Activated CD8-positive, alpha-beta T cell treated with anti-CD3 and anti-CD28 coated beads for 36 hours (primary cell): Measurements from ENCODE around the gene HOXA2. TPM values are rescaled to one million over a fixed set of nuclear protein-coding genes. Genes with fewer than 3 reads are reported as not detected.

ENCODE experiments used
- ATAC-seq: fragments of 200-7000 bp; cut with Tn5 transposase; one replicate; pipeline ENCODE4 v1.10.0; 2021; ENCODE audit warnings: mild to moderate bottlenecking, moderate library complexity
- CTCF ChIA-PET: fragments of 350-600 bp; sonication (Branson Sonifier 250); formaldehyde crosslinking; loops from one replicate; lab custom pipeline; 2021; ENCODE audit warnings: antibody characterized with exemption; lab: Charles Lee
- POLR2A ChIA-PET: fragments of 350-600 bp; sonication (Branson Sonifier 250); formaldehyde crosslinking; loops from one replicate; lab custom pipeline; 2021; ENCODE audit warnings: antibody characterized with exemption; lab: Charles Lee
- DNase-seq: peaks from one replicate; pipeline ENCODE4 v3.0.0-alpha.2; 2020
- H3K27ac Mint-ChIP-seq: one replicate; pipeline ENCODE4 v1.8.0; 2021; ENCODE audit warnings: mild to moderate bottlenecking, mixed read lengths
- H3K27me3 Mint-ChIP-seq: one replicate; pipeline ENCODE4 v1.8.0; 2021; ENCODE audit warnings: mixed read lengths
- H3K36me3 Mint-ChIP-seq: one replicate; pipeline ENCODE4 v1.8.0; 2021; ENCODE audit warnings: low read depth, mixed read lengths
- H3K4me1 Mint-ChIP-seq: one replicate; pipeline ENCODE4 v1.8.0; 2021; ENCODE audit warnings: low read depth, mixed read lengths
- H3K4me3 Mint-ChIP-seq: one replicate; pipeline ENCODE4 v1.8.0; 2021; ENCODE audit warnings: mild to moderate bottlenecking, moderate library complexity, mixed read lengths
- H3K9me3 Mint-ChIP-seq: one replicate; pipeline ENCODE4 v1.8.0; 2021; ENCODE audit warnings: mixed read lengths
- CTCF ChIP-seq: fragments of 200-600 bp; IDR thresholded peaks from one replicate; pipeline ENCODE4 v1.8.0; 2022; ENCODE audit warnings: antibody characterized with exemption, mild to moderate bottlenecking
- intact Hi-C: fragments of 100-400 bp; cut with micrococcal nuclease; formaldehyde crosslinking; loops from one replicate; pipeline ENCODE4 v1.10.0; 2022
- total RNA-seq, 2 experiments: library from RNA; stranded (reverse); gene quantifications; one replicate each; pipeline ENCODE4 v1.2.3, GENCODE V29; 2021

The HOXA2 gene
- total RNA-seq, 2 experiments from 2014 or later = not detected

DNA sequence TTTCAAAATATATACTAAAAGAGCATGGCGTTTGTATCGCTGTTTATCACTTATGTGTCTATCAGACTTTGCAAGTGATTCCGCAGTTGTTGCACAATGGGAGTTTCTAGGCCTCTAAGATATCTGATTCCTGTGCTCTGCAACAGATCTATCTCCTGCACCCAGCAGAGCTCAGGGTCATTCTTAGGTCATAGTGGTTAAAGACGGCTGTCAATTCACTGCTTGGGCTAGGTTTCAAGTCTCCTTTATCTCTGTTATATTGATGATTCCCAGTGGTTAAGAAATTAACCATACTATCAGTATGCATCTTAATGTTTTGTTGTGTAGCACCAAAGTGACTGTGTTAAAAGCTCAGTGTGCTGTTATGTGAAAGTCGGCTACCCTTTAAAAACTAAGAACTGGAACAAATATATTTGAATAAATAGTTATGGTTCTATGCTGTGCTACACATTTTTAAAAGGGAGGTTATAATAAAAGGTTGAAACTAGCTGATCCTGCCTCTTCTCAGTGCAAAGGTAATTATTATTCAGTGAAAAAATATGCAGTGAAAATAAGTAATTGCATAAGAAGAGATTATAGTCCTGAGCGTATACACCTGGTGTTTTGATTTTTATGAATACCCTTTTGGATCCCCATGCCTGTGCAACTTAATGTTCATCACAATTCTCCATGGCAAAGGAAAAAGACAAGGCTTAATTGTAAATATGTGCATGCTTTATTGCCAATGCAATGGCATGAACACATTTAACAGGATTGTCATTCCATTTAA, 30.7 kb downstream of the HOXA2 start:
- H3K36me3 Mint-ChIP-seq = no peaks in the 10 kb centered on the region
- TF ChIP-seq CTCF = no peak
- ATAC-seq (no peak), DNase-seq (no peak)
- CTCF ChIA-PET = no interaction called here
- POLR2A ChIA-PET = no interaction called here
- H3K27me3 Mint-ChIP-seq = peaks cover 2% of the 10 kb centered on the region
- H3K27ac Mint-ChIP-seq = no peak overlapping the region
- H3K4me1 Mint-ChIP-seq = peaks cover 3% of the 10 kb centered on the region
- intact Hi-C loops = no loop called here
- no peak overlapping the region for H3K4me3 Mint-ChIP-seq
- H3K9me3 Mint-ChIP-seq = no peaks in the 10 kb centered on the region

GRCh38 chr7:27068259-27068658, 34.2 kb downstream of the HOXA2 start:
- intact Hi-C loops = no loop called here
- Mint-ChIP-seq H3K9me3 (no peaks in the 10 kb centered on the region), H3K4me1 (peaks cover 3% of the 10 kb centered on the region), H3K36me3 (no peaks in the 10 kb centered on the region), H3K27me3 (peaks cover 2% of the 10 kb centered on the region), H3K4me3 (no peak overlapping the region), H3K27ac (no peak overlapping the region)
- CTCF ChIA-PET = no interaction called here
- no peak for TF ChIP-seq CTCF
- POLR2A ChIA-PET = no interaction called here
- DNase-seq (no peak), ATAC-seq (no peak)

DNA sequence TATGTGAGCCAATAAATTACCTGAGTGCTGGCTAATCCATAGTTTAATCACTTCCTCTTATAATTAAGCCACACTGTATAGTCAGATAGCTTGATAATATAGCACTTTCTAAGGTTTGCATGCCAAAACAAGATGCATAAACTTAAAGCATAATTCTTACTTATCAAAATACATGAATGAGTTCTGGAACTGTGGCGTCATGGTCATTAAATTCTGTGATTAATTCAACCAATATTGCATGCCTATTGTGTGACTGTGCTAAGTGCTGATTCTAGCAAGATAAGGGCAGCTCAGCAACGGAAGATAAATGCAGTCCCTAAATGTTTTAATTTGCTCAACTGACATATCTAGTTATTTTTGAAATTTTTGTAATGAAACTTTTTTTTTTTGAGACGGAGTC, 36.3 kb downstream of the HOXA2 start:
- ATAC-seq (no peak), DNase-seq (no peak)
- ChIA-PET POLR2A (no interaction called here), CTCF (no interaction called here)
- H3K27ac Mint-ChIP-seq = no peak overlapping the region
- H3K9me3 Mint-ChIP-seq = no peaks in the 10 kb centered on the region
- no peak for TF ChIP-seq CTCF
- peaks cover 6% of the 10 kb centered on the region for H3K27me3 Mint-ChIP-seq
- H3K4me3 Mint-ChIP-seq = no peak overlapping the region
- H3K4me1 Mint-ChIP-seq = peaks cover 3% of the 10 kb centered on the region
- H3K36me3 Mint-ChIP-seq = no peaks in the 10 kb centered on the region
- intact Hi-C loops = no loop called here

GRCh38 chr7:27065709-27066108, 36.8 kb downstream of the HOXA2 start:
- TF ChIP-seq CTCF = no peak
- Mint-ChIP-seq H3K36me3 (no peaks in the 10 kb centered on the region), H3K4me3 (no peak overlapping the region), H3K9me3 (no peaks in the 10 kb centered on the region), H3K27ac (no peak overlapping the region), H3K4me1 (peaks cover 3% of the 10 kb centered on the region), H3K27me3 (peaks cover 6% of the 10 kb centered on the region)
- no peak for DNase-seq
- ChIA-PET POLR2A (no interaction called here), CTCF (no interaction called here)
- ATAC-seq = no peak
- intact Hi-C loops = no loop called here

- ATAC-seq (no peak), DNase-seq (no peak)
- H3K9me3 Mint-ChIP-seq = no peaks in the 10 kb centered on the region
- intact Hi-C loops = no loop called here
- H3K27me3 Mint-ChIP-seq = peaks cover 6% of the 10 kb centered on the region
- ChIA-PET CTCF (no interaction called here), POLR2A (no interaction called here)
- no peaks in the 10 kb centered on the region for H3K36me3 Mint-ChIP-seq
- H3K4me3 Mint-ChIP-seq = no peak overlapping the region
- H3K27ac Mint-ChIP-seq = no peak overlapping the region
- H3K4me1 Mint-ChIP-seq = peaks cover 3% of the 10 kb centered on the region
- TF ChIP-seq CTCF = no peak
Measured at GRCh38 chr7:27064661-27065060, 37.8 kb downstream of the HOXA2 start.
